Measurements from ENCODE around the gene TTLL6. TPM values are rescaled to one million over a fixed set of nuclear protein-coding genes. Genes with fewer than 3 reads are reported as not detected.

TTLL6 gene
- total and polyA plus RNA-seq, 4 donors, result 0.02 to 0.08 TPM; not detected in 2

Small RNA genes within 50 kb of the gene (small RNA-seq; reads per million reads assigned to genes)
- gene COX6B1P2 (not detected), gene MIR3185 (not detected), gene RF02132 (not detected), gene RF02133 (not detected), gene RN7SL125P (not detected)

Other genes starting within 250 kb of the TTLL6 start
- gene HOXB4, start 238.9 kb downstream of the TTLL6 start, total RNA-seq, result under 1 TPM; 0.65 to 0.75 TPM
- gene HOXB4, start 238.9 kb downstream of the TTLL6 start, polyA plus RNA-seq, result under 1 TPM; 0.19 to 0.35 TPM
- gene HOXB3, start 227.0 kb downstream of the TTLL6 start, total RNA-seq, result 1 to 10 TPM in 1 of 2 donors, under 1 TPM in 1; 0.75 to 2.2 TPM
- gene HOXB3, start 227.0 kb downstream of the TTLL6 start, polyA plus RNA-seq, result 1 to 10 TPM; 1.0 to 1.3 TPM
- gene HOXB5, start 223.4 kb downstream of the TTLL6 start, total RNA-seq, result under 1 TPM in 1 of 2 donors, not detected in 1; 0.08 TPM
- gene HOXB5, start 223.4 kb downstream of the TTLL6 start, polyA plus RNA-seq, result under 1 TPM; 0.36 to 0.38 TPM
- under 1 TPM; 0.17 to 0.33 TPM for gene HOXB6, start 212.2 kb downstream of the TTLL6 start, total RNA-seq
- gene HOXB6, start 212.2 kb downstream of the TTLL6 start, polyA plus RNA-seq, result 1 to 10 TPM in 1 of 2 donors, under 1 TPM in 1; 0.58 to 1.1 TPM
- gene HOXB7, start 206.2 kb downstream of the TTLL6 start, total RNA-seq, result under 1 TPM; 0.08 to 0.28 TPM
- gene HOXB7, start 206.2 kb downstream of the TTLL6 start, polyA plus RNA-seq, result under 1 TPM; 0.26 to 0.31 TPM
- gene HOXB8, start 201.9 kb downstream of the TTLL6 start, total RNA-seq, result not detected
- not detected for gene HOXB8, start 201.9 kb downstream of the TTLL6 start, polyA plus RNA-seq
- gene HOXB9, start 190.9 kb downstream of the TTLL6 start, total RNA-seq, result not detected
- gene HOXB9, start 190.9 kb downstream of the TTLL6 start, polyA plus RNA-seq, result not detected
- gene PRAC1, start 94.7 kb downstream of the TTLL6 start, total RNA-seq, result not detected
- not detected for gene PRAC1, start 94.7 kb downstream of the TTLL6 start, polyA plus RNA-seq
- gene PRAC2, start 94.0 kb downstream of the TTLL6 start, total RNA-seq, result not detected
- gene PRAC2, start 94.0 kb downstream of the TTLL6 start, polyA plus RNA-seq, result not detected
- not detected for gene HOXB13, start 88.5 kb downstream of the TTLL6 start, total RNA-seq
- not detected for gene HOXB13, start 88.5 kb downstream of the TTLL6 start, polyA plus RNA-seq
- 10 to 100 TPM; 23.0 to 64.9 TPM for gene CALCOCO2, start 13.8 kb upstream of the TTLL6 start, total RNA-seq
- gene CALCOCO2, start 13.8 kb upstream of the TTLL6 start, polyA plus RNA-seq, result 10 to 100 TPM; 38.9 to 49.1 TPM
- gene ATP5MC1, start 75.6 kb upstream of the TTLL6 start, total RNA-seq, result 10 to 100 TPM; 44.7 to 86.8 TPM
- 100 to 1,000 TPM; 191 to 275 TPM for gene ATP5MC1, start 75.6 kb upstream of the TTLL6 start, polyA plus RNA-seq
- gene UBE2Z, start 91.2 kb upstream of the TTLL6 start, total RNA-seq, result 10 to 100 TPM; 20.5 to 23.8 TPM
- gene UBE2Z, start 91.2 kb upstream of the TTLL6 start, polyA plus RNA-seq, result 10 to 100 TPM; 10.5 to 17.1 TPM
- 10 to 100 TPM; 40.5 to 54.7 TPM for gene SNF8, start 127.6 kb upstream of the TTLL6 start, total RNA-seq
- gene SNF8, start 127.6 kb upstream of the TTLL6 start, polyA plus RNA-seq, result 10 to 100 TPM; 66.8 to 78.2 TPM
- not detected for gene GIP, start 151.4 kb upstream of the TTLL6 start, total RNA-seq
- not detected for gene GIP, start 151.4 kb upstream of the TTLL6 start, polyA plus RNA-seq
- 10 to 100 TPM in 1 of 2 donors, not detected in 1; 22.6 TPM for gene IGF2BP1, start 180.2 kb upstream of the TTLL6 start, total RNA-seq
- gene IGF2BP1, start 180.2 kb upstream of the TTLL6 start, polyA plus RNA-seq, result not detected